K562 (cell line): Measurements from ENCODE around the gene PIK3R2. TPM values are rescaled to one million over a fixed set of nuclear protein-coding genes. Genes with fewer than 3 reads are reported as not detected.

Experiments used
- ATF7 ChIP-seq: fragments of 450-650 bp; IDR thresholded peaks from 2 replicates; pipeline ENCODE4 v1.7.1; 2014; ENCODE audit warnings: mild to moderate bottlenecking, moderate library complexity
- BHLHE40 ChIP-seq: IDR thresholded peaks from 2 replicates; pipeline ENCODE4 v1.6.1; 2011; ENCODE audit warnings: low read length, improper control_type of control experiment
- CREM ChIP-seq: IDR thresholded peaks from 2 replicates; pipeline ENCODE4 v1.6.1; 2014; ENCODE audit warnings: antibody characterized with exemption, low read depth
- ESRRA ChIP-seq: fragments of 450-650 bp; IDR thresholded peaks from 2 replicates; pipeline ENCODE4 v1.6.1; 2014; ENCODE audit warnings: low read depth, mild to moderate bottlenecking, moderate library complexity, borderline replicate concordance
- ETV1 ChIP-seq: fragments of 450-650 bp; conservative IDR thresholded peaks from 2 replicates; pipeline ENCODE4 v1.6.1; 2016; ENCODE audit warnings: missing genetic modification characterization, control low read depth, low read depth, missing compliant biosample characterization
- FOXK1 ChIP-seq: sonication (generic); formaldehyde crosslinking; IDR thresholded peaks from 2 replicates; pipeline ENCODE4 v1.8.0; 2022; ENCODE audit warnings: missing genetic modification reagents, mild to moderate bottlenecking, borderline replicate concordance
- IFI16 ChIP-seq: fragments of 250-450 bp; sonication (Bioruptor Pico); IDR thresholded peaks from 2 replicates; pipeline ENCODE4 v2.1.2; 2022; ENCODE audit warnings: mild to moderate bottlenecking, inconsistent platforms
- KLF16 ChIP-seq: IDR thresholded peaks from 2 replicates; pipeline ENCODE4 v1.6.1; 2016; ENCODE audit warnings: antibody characterized with exemption
- MTF1 ChIP-seq: fragments of 250-450 bp; sonication (Bioruptor Pico); IDR thresholded peaks from 2 replicates; pipeline ENCODE4 v1.9.0; 2021; ENCODE audit warnings: moderate library complexity, mild to moderate bottlenecking, inconsistent platforms, borderline replicate concordance
- MYBL2 ChIP-seq, 2 experiments: fragments of 450-650 bp in 1 of 2; sonication (generic) in 1 of 2; formaldehyde crosslinking in 1 of 2; IDR thresholded peaks; 2 replicates each; pipeline versions ENCODE4 v1.6.1 to v1.8.1; 2017 to 2022; ENCODE audit warnings: borderline replicate concordance in 1 of 2, inconsistent platforms in 1 of 2, low read depth in 1 of 2, mild to moderate bottlenecking in 1 of 2, missing genetic modification reagents in 1 of 2, moderate library complexity in 1 of 2
- POLR2H ChIP-seq: IDR thresholded peaks from 2 replicates; pipeline ENCODE4 v1.6.1; 2016; ENCODE audit warnings: missing genetic modification characterization, low read depth, mild to moderate bottlenecking, control low read depth, missing compliant biosample characterization, moderate library complexity
- SLC30A9 ChIP-seq: fragments of 250-450 bp; sonication (Bioruptor Pico); IDR thresholded peaks from 2 replicates; pipeline ENCODE4 v1.8.0; 2022; ENCODE audit warnings: mild to moderate bottlenecking, moderate library complexity
- ZFP1 ChIP-seq: fragments of 450-650 bp; formaldehyde crosslinking; IDR thresholded peaks from 2 replicates; pipeline ENCODE4 v1.4.0; 2020; ENCODE audit warnings: mild to moderate bottlenecking, mixed read lengths
- ZNF644 ChIP-seq: fragments of 200-800 bp; sonication (Bioruptor generic); IDR thresholded peaks from 2 replicates; pipeline ENCODE4 v1.6.1; 2016; ENCODE audit warnings: low read depth, missing genetic modification characterization, missing compliant biosample characterization
- ZNF766 ChIP-seq: fragments of 200-800 bp; sonication (Bioruptor generic); conservative IDR thresholded peaks from 2 replicates; pipeline ENCODE4 v1.6.1; 2016; ENCODE audit warnings: missing genetic modification characterization, missing compliant biosample characterization
- polyA plus RNA-seq, 8 experiments: library from polyadenylated mRNA; depleted of rRNA in 4 of 8; stranded (reverse) in 5 of 8; unstranded in 3 of 8; fragments of >200 nt; fragmentation: Nextera tagmentation in 2 of 8; fragmentation: Illumina TruSeq in 1 of 8; extraction: Ambion mirVana in 2 of 8; extraction: Trizol in 1 of 8; gene quantifications; 2 replicates each; pipeline versions ENCODE4 v1.2.1 to v1.2.3, GENCODE V29; 2011 to 2014; ENCODE audit warnings: inconsistent platforms in 1 of 8, missing spikeins in 1 of 8
- total RNA-seq, 7 experiments: library from RNA; depleted of rRNA in 6 of 7; stranded (reverse); fragments of >200 nt in 6 of 7; fragmentation: Illumina TruSeq in 2 of 7; extraction: Trizol in 2 of 7; gene quantifications; 2 replicates each; pipeline versions ENCODE4 v1.2.1 to v1.2.3, GENCODE V29; 2011 to 2021; ENCODE audit warnings: low replicate concordance in 1 of 7
- TF ChIP-seq, protein P1 (sequence below): sonication (generic); formaldehyde crosslinking; IDR thresholded peaks from 2 replicates; pipeline ENCODE4 v1.4.0; 2020; ENCODE audit warnings: mild to moderate bottlenecking, missing genetic modification reagents
- TF ChIP-seq, protein P2 (sequence below): sonication (generic); formaldehyde crosslinking; IDR thresholded peaks from 2 replicates; pipeline ENCODE4 v1.8.1; 2023; ENCODE audit warnings: mild to moderate bottlenecking, missing genetic modification reagents, moderate library complexity
- TF ChIP-seq, protein P3 (sequence below): fragments of 450-650 bp; IDR thresholded peaks from one replicate; pipeline ENCODE4 v1.6.1; 2018; ENCODE audit warnings: mild to moderate bottlenecking, moderate library complexity; ENCODE audit not compliant: partially characterized antibody
- TF ChIP-seq, protein P4 (sequence below): fragments of 250-450 bp; sonication (Bioruptor Pico); IDR thresholded peaks from 2 replicates; pipeline ENCODE4 v1.8.0; 2021; ENCODE audit warnings: mild to moderate bottlenecking, moderate library complexity
- TF ChIP-seq, protein P5 (sequence below): fragments of 450-650 bp; IDR thresholded peaks from 2 replicates; pipeline ENCODE4 v1.6.1; 2016; ENCODE audit warnings: mild to moderate bottlenecking

PIK3R2 gene
- total and polyA plus RNA-seq, 9 of the 15 experiments (the other 6 are each of a cell fraction or from before 2014, with no cell fraction given) = 0.39 to 37.9 (median 5.3) TPM

DNA sequence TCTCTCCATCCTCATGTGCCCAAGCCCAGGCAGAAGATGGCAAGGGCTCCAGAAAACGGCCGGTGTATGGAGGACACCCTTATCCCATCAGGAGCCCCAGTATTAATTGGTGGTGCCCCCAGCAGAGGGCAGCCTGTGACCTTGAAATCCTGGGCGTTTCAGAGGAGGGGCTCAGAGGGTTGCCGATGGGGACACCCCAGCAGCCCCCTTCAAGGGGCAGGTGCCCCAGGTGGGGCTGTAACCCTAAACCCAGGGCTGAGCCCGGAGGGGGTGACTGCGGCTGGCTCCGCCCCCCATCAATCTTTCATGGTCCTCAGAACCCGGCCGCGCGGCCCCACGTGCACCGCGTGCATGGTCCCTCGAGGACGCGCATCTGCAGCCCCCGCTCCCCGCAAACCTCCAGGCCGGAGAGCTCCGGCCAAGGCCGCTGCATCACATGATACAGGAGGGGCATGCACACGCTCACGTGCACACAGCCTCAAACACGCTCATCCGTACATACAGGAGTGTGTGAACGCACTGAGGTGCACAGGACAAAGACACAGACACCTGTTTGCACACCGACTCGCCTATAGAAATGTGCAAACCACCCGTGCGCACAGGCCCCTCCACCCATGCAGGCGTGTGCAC is 49.9 kb downstream of the PIK3R2 start (continued):
- TF ChIP-seq, protein P1, sequence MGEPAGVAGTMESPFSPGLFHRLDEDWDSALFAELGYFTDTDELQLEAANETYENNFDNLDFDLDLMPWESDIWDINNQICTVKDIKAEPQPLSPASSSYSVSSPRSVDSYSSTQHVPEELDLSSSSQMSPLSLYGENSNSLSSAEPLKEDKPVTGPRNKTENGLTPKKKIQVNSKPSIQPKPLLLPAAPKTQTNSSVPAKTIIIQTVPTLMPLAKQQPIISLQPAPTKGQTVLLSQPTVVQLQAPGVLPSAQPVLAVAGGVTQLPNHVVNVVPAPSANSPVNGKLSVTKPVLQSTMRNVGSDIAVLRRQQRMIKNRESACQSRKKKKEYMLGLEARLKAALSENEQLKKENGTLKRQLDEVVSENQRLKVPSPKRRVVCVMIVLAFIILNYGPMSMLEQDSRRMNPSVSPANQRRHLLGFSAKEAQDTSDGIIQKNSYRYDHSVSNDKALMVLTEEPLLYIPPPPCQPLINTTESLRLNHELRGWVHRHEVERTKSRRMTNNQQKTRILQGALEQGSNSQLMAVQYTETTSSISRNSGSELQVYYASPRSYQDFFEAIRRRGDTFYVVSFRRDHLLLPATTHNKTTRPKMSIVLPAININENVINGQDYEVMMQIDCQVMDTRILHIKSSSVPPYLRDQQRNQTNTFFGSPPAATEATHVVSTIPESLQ = no peak
- TF ChIP-seq POLR2H (tag) = no peak
- 0 out of 2 replicates have a peak, but pooled peaks have one; percentile 2 for TF ChIP-seq CREM
- TF ChIP-seq MTF1 (CRISPR knock-in tag) = no peak
- TF ChIP-seq ZFP1 (CRISPR knock-in tag) = no peak
- TF ChIP-seq ZNF766 = no peak
- TF ChIP-seq ZNF644 (tag) = no peak
- no peak for TF ChIP-seq IFI16 (CRISPR knock-in tag)
- no peak for TF ChIP-seq FOXK1 (CRISPR knock-in tag)
- TF ChIP-seq, protein P2, sequence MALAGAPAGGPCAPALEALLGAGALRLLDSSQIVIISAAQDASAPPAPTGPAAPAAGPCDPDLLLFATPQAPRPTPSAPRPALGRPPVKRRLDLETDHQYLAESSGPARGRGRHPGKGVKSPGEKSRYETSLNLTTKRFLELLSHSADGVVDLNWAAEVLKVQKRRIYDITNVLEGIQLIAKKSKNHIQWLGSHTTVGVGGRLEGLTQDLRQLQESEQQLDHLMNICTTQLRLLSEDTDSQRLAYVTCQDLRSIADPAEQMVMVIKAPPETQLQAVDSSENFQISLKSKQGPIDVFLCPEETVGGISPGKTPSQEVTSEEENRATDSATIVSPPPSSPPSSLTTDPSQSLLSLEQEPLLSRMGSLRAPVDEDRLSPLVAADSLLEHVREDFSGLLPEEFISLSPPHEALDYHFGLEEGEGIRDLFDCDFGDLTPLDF (CRISPR knock-in tag) = no peak
- TF ChIP-seq KLF16 = no peak
- TF ChIP-seq, protein P3, sequence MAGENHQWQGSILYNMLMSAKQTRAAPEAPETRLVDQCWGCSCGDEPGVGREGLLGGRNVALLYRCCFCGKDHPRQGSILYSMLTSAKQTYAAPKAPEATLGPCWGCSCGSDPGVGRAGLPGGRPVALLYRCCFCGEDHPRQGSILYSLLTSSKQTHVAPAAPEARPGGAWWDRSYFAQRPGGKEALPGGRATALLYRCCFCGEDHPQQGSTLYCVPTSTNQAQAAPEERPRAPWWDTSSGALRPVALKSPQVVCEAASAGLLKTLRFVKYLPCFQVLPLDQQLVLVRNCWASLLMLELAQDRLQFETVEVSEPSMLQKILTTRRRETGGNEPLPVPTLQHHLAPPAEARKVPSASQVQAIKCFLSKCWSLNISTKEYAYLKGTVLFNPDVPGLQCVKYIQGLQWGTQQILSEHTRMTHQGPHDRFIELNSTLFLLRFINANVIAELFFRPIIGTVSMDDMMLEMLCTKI = no peak
- TF ChIP-seq, protein P4, sequence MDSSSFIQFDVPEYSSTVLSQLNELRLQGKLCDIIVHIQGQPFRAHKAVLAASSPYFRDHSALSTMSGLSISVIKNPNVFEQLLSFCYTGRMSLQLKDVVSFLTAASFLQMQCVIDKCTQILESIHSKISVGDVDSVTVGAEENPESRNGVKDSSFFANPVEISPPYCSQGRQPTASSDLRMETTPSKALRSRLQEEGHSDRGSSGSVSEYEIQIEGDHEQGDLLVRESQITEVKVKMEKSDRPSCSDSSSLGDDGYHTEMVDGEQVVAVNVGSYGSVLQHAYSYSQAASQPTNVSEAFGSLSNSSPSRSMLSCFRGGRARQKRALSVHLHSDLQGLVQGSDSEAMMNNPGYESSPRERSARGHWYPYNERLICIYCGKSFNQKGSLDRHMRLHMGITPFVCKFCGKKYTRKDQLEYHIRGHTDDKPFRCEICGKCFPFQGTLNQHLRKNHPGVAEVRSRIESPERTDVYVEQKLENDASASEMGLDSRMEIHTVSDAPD (CRISPR knock-in tag) = no peak
- TF ChIP-seq, protein P5, sequence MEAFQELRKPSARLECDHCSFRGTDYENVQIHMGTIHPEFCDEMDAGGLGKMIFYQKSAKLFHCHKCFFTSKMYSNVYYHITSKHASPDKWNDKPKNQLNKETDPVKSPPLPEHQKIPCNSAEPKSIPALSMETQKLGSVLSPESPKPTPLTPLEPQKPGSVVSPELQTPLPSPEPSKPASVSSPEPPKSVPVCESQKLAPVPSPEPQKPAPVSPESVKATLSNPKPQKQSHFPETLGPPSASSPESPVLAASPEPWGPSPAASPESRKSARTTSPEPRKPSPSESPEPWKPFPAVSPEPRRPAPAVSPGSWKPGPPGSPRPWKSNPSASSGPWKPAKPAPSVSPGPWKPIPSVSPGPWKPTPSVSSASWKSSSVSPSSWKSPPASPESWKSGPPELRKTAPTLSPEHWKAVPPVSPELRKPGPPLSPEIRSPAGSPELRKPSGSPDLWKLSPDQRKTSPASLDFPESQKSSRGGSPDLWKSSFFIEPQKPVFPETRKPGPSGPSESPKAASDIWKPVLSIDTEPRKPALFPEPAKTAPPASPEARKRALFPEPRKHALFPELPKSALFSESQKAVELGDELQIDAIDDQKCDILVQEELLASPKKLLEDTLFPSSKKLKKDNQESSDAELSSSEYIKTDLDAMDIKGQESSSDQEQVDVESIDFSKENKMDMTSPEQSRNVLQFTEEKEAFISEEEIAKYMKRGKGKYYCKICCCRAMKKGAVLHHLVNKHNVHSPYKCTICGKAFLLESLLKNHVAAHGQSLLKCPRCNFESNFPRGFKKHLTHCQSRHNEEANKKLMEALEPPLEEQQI = no peak
- peak; percentile 88 for TF ChIP-seq BHLHE40
- no peak for TF ChIP-seq MYBL2 (IDR thresholded peaks at IDR 0.05; ENCODE audit: low read depth)
- TF ChIP-seq MYBL2 (CRISPR knock-in tag; IDR thresholded peaks at IDR 0.05; ENCODE audit: borderline replicate concordance) = no peak
- TF ChIP-seq ATF7 = no peak
- TF ChIP-seq SLC30A9 = no peak
- no peak for TF ChIP-seq ETV1
- peak; percentile 90 for TF ChIP-seq ESRRA
